HEK293 (cell line): ENCODE measurements around the gene B2M.
"Not testable (repeated sequence)": the region's sequence is repeated elsewhere in the genome, so short reads cannot be mapped to it uniquely, and the experiment has no call there.

Experiments used
- CTCF ChIP-seq: fragments of 450-650 bp; formaldehyde crosslinking; IDR thresholded peaks from 2 replicates; pipeline ENCODE4 v1.5.1; 2016; ENCODE audit warnings: missing biosample characterization, missing genetic modification characterization
- REST ChIP-seq: fragments of 450-650 bp; formaldehyde crosslinking; IDR thresholded peaks from 2 replicates; pipeline ENCODE4 v1.5.1; 2016; ENCODE audit warnings: missing biosample characterization, missing genetic modification characterization

- TF ChIP-seq REST, CTCF (tag by site-specific recombination): not testable (repeated sequence)
Observed at GRCh38 chr15:44728232-44728575, 16.9 kb downstream of the B2M start.
